CD4-positive, alpha-beta T cell treated with Interleukin-10 for 1 hour (primary cell): Measurements from ENCODE around the gene DNAH9.

Source experiments
- DNase-seq: peaks from one replicate; pipeline ENCODE4 v3.0.0-alpha.2; 2020

Gene DNAH9

GRCh38 chr17:11780621-11781020, 182.4 kb downstream of the DNAH9 start:
- no peak for DNase-seq

DNA sequence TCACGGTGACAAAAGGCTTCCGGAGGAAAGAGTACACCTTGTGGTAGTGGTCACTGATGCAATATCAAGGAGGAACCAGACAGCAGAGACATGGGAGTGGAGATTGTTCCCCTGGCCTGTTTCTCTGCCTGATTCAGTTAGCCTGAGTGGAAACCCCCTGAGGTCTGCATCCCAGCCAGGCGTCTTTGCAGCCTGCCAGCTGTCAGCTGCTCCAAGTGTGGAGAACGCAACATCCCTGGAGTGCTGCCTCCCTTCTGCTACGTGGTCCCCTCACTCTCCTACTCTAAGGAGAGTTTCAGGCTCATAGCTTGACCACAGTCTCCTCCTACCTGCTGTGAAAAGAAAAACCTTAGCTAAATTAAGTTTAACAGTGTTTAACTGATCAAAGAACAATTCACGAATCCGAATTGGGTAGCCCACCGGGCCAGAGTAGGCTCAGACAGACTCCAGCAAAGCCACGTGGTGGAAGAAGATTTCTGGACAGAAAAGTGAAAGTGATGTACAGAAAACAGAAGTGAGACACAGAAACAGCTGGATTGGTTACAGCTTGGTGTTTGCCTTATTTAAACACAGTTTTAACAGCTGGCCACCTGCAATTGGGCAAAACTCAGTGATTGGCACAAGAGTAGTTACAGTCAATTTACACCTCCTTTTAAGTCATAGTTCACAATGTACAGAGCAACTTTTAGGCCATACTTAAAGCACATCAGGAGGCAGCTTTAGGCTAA, 188.6 kb downstream of the DNAH9 start:
- no peak for DNase-seq

DNA sequence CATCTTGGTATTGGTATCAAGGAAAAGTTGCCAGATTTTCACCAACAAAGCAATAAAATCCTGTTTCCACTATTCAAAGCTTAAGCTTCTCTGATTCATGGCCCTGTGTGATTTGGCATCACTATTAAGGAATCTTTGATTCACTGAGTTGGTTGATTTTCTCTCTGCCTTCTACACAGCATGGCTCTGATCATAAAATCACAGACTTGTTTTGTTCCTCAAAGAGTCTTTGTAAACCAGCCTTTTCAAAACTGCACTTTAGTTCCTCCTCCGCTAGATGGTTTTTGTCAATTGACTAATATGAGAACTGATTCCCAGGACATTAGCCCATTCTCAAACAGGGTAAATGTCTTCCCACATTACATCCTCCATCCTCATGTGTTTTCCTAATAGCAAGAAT, 197.6 kb downstream of the DNAH9 start:
- DNase-seq = no peak

- no peak for DNase-seq
These were observed 199.5 kb downstream of the DNAH9 start for GRCh38 chr17:11797803-11798202.

DNA sequence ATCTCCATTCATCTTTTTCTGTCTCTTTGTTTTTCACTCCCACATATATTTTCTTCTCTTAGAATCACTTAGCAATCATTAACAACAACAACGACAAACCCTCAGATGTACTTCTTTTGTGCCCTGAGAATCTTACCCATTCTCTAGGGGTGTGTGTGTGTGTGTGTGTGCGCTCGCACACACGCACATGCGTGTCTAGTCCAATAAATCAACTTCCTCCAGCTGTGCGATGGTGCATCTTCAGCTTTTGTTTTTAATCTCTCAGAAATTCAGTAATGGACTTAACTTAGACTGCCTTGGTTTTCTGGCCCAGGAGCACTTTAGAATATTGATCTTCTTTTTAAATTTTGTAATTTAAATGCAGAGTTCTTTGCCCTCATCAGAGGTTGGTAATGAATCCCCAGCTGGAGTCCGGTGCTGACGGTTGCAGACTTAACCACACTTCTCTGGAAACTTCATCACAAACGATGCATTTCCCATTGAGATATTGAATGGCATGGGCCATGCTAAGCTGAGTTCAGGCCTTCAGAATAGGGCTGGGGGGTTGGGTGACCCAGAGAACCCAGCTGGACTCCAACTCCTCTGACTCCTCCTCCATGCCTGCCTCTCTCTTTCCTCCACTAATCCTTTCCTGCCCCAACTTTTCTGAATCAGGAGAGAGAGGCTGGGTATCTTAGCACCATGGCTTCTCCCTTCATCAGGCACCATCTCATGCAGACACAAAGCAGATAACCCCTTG, 205.1 kb downstream of the DNAH9 start:
- no peak for DNase-seq

DNA sequence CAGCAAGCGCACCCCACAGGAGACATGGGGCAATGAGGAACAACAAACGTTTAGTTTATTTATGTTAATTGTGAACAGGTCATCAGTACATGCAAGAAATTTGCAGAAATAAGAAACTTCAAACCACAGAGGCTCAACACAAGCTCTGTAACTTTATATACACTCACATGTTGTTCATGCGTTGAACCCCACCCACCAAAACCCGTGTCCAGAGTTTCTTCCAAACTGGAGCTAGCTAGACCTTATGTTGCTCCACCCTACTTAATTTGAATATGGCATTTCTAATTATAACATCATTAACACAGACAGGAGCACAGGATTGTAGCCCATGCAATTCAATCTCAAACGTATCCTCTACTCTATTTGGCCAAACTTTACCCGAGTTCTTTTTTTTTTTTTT, 206.9 kb downstream of the DNAH9 start:
- no peak for DNase-seq

DNA sequence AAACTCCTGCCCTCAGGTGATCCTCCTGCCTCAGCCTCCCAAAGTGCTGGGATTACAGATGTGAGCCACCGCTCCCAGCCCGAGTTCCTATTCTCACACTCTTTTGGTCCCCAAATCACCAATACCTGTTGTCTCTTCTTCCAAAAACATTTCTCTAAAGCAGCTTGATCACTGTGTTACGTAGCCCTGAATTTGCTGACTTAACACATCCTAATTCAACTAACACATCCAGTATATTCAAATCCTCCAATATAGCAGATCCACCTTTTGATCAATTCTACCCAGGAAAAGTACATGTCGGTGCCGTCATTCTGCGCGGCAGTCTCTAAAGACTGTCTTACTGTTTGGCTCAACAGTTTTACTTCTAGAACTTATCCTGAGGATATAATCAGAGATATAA, 207.7 kb downstream of the DNAH9 start:
- DNase-seq = no peak

DNA sequence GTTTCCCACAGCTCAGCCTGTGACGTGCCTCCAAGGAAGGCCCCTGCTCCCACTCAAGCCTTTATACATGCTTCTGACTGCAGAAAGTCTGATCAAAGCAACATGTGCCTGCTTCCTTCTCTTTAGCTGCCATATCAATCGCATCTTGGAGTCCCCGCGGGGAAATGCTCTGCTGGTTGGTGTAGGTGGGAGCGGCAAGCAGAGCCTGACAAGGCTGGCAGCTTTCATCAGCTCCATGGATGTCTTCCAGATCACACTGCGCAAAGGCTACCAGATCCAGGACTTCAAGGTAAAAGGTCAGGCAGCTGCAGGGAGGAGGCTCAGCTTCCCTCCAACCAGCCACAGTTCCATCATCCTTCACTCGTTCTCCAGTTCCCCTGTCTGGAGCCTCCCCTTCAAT, 209.3 kb downstream of the DNAH9 start:
- no peak for DNase-seq

DNA sequence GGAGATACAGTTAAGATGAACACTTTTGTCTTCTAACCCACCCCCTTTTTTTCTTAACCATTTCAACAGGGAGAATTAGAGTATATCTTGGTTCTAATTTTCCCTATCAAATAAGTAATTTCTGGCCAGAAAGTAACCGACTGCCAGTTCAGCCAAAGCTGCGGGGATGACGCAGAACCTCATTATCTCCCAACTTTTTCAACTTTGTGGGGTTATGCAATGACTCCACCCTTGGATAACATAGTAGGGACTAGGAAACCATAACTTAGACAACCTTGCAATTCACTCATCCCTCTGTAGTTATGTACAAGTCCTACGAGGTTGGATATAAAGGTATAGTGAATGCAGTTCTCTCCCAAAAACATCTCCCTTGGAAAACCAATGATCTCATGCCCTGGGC, 215.0 kb downstream of the DNAH9 start:
- DNase-seq = no peak

- no peak for DNase-seq
These were observed 215.6 kb downstream of the DNAH9 start for GRCh38 chr17:11813871-11814270.

DNA sequence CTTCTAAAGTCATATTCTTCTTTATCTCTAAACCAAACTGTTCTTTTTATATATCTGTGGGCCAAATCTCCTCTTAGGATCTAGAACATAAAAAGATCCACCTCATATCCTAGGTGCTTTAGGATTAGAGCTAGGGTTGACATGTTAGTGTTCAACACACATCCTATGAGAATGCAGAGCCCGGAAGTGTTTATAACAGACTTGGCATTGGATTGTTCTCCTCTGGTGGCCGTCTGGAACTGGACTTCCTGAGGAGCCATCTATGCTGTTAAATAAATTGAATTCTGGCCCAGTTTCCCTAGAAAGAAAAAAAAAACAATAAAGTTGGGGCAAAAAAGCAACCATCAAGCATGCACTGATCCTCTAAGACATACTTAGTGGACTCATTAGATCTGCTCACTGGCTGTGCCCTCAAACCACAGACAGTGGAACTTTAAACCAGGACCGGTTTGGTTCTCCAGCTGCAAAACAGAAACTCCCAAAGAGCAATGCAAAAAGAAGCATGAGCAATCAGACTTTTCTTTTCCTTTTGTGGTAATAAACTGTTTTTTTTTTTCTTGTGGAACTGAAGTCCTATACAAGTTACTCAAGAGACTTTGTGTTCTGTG, 216.5 kb downstream of the DNAH9 start:
- DNase-seq = no peak

GRCh38 chr17:11816409-11816808, 218.1 kb downstream of the DNAH9 start:
- DNase-seq = no peak

- no peak for DNase-seq
These were observed 225.6 kb downstream of the DNAH9 start for GRCh38 chr17:11823862-11824261.

GRCh38 chr17:11825572-11826209, 227.4 kb downstream of the DNAH9 start:
- DNase-seq = no peak

GRCh38 chr17:11832401-11833137, 234.3 kb downstream of the DNAH9 start:
- DNase-seq = no peak

DNA sequence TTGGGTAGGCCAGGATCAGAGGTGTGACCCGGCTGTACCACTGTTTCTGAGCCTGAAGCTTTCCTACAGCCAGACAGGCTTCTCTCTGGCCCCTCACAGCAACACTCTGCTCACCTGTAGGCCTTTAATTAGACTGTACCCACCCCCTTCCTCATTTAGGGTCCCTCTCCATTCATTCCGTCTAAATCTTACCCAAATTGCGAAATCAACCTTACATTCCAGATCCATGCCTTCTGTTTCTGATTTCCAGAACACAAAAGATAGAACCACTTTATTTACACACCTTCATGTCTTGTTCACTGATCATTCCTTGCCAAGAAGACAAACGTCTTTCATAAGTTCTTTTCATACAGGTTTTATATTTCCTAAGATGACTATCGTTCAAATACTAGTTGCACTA, 238.2 kb downstream of the DNAH9 start:
- DNase-seq = no peak

DNA sequence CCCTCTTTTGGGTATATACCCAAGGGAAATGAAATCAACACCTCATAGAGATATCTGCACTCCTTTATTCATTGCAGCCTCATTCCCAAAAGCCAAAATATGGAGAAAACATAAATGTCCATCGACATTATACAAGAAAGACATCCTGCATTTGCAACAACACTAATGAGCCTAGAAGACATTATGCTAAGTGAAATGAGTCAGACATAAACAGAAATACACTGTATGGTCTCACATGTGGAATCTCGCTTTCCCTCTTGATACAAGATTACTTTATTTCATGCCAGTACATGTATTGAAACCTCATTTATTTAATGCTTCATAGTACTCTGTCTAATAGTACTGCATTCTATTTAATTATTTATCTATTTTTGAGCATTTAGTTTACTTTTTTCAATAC, 241.8 kb downstream of the DNAH9 start:
- no peak for DNase-seq

GRCh38 chr17:11840831-11841230, 242.6 kb downstream of the DNAH9 start:
- DNase-seq = no peak

DNA sequence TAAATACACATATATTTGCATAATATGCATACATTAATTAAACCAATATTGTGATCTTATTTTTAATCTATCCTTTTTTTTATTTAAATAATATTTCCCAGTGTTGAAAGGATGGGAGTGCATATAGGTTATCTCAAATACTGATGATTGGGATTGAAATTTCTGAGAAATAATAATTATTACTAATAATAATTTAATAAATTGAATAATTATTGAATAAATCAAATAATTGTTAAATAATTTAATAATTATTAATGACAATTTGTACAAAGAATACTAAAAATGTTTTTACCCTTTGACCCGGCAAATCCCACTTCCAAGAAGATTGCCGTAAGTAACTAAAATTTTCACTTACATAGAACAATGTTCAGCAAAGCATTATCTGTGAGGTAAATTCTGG, 250.1 kb downstream of the DNAH9 start:
- DNase-seq = no peak

GRCh38 chr17:11852231-11852630, 254.0 kb downstream of the DNAH9 start:
- DNase-seq = no peak

- DNase-seq = no peak
These were observed 254.6 kb downstream of the DNAH9 start for GRCh38 chr17:11852912-11853311.

- DNase-seq = no peak
These were observed 255.3 kb downstream of the DNAH9 start for GRCh38 chr17:11853321-11854151.
